HG02970 (cell line): ENCODE results near the gene MBTD1.
A peak's percentile ranks its signal among the peaks of the same experiment; 100 is the strongest.
"Not testable (repeated sequence)": the region's sequence is repeated elsewhere in the genome, so short reads cannot be mapped to it uniquely, and the experiment has no call there.

ENCODE experiments used
- ATAC-seq: cut with Tn5 transposase; IDR thresholded peaks from one replicate; pipeline ENCODE4 v1.9.1; 2021; ENCODE audit warnings: mild to moderate bottlenecking, moderate library complexity, moderate number of reproducible peaks; ENCODE audit not compliant: unreplicated experiment, low FRiP score

Gene MBTD1

DNA sequence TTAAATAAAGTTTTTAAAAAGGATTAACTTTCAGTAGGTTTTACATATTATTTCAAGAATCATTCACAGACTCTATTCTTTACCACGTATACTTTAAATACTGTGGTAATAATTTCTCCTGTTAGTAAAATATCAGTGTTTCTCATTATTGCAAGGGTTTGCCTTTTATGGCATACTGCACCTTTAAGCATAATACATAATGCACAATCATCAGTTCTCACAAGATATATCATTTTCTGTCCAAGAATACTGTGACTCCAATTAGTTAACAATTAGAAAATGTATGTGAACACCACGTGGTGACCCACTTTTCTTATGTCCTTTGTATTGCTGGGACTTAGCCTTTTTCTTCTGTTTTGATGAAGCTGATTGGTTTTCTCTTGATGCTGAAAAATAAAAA is 68.0 kb downstream of the MBTD1 start:
- ATAC-seq: no peak

DNA sequence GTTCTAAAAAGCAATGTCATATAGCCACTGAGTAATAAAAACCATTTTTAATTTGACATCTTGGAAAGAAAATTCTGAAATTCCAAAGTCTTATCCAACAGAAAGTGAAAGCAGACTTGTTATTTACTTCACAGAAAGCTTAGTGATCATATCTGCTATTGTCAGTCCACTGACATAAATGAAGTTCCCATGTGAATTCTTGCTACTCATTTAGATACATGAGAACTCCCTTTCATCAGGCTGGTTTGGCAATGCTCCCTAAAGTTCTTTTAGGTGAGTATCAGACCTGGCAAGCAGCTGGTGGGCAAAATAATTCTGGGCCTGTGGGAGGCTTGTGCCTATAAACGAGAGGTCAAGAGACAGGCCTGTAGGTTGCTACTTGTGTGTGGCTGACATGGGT is 70.2 kb downstream of the MBTD1 start:
- no peak for ATAC-seq

DNA sequence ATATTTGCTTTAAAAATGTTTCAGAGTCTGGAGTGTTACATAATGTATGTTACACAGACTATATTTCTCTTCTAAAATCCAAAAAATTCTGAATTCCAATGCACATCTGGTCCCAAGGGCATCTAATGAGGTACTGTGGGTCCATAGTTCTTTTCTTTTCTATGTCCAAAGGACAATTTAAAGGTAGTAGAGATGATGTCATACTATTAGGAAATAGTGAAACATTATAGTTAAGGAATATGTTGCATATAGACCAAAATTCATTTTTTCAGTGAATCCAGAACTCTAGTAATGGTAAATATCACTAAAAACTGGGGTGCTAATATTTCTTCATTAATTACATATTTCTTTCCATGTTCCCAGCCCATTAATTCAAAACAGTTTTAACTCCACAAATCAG is 70.7 kb downstream of the MBTD1 start:
- ATAC-seq: no peak

DNA sequence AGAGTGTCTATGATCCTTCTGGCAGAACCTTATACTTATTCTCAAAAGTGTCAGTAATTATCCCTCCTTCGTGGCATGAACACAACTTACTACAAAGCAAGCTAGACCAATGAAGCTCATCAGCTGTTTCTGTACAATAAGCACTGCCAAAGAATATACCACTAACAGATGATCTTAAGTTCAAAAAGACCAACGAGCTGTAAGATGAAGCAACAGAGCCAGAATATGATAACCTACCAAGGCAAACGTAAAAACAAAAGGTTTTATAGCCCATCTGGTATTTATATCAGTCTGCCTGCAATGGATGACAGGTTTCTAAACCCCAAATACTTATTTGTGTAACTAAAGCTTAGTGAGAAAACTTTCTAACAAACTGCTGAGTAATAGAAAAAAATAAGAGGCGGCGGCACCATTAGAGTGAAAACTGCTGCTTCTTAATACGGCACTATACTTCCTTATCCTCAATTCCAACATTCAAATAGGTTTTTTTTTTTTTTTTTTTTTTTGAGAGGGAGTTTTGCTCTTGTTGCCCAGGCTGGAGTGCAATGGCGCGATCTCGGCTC is 71.5 kb downstream of the MBTD1 start:
- ATAC-seq: no peak

DNA sequence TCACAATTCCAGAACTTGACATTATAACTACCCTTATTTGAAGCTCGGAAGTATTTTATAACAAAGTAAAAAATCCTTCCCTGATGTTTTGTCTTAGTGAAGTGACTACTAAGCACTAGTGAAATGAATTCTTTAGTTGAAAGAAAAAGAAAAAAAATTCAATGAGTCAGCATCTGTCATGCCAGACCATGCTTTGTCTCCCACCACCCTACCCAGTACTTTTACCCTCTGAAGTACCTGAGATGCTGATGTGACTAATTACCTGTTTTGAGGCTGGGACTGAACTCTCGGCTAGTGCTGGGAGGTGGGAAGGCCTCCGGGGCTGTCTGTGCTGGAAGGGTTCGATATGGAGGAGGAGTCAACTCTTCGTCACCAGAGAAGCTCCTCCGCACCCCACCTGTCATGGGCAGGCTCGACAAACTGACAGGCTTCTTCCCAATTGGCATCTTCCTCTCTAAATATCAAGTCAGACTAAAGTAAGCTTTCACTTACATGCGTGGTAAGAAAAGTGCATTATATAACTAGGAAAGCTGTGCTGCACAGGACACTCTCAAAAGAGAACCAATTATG is 74.0 kb downstream of the MBTD1 start:
- no peak for ATAC-seq

DNA sequence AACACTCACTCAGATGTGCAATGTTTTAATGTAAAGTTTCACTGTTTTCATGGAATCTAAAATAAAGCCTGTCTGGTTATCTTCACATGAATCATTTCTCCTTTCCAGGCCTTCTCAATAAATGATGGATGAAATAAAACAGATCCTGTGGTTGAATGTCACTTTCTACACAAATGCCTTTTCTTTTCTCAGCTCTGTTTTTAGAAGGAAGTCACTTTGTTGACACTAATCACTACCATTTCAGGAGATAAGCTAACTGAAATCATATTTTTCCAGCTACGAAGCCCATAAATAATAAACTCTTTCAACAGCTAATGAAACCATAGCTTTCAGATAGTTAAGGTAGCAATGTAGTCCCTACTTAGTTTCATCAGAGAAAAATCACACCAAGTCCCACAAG is 75.7 kb downstream of the MBTD1 start:
- ATAC-seq: no peak

DNA sequence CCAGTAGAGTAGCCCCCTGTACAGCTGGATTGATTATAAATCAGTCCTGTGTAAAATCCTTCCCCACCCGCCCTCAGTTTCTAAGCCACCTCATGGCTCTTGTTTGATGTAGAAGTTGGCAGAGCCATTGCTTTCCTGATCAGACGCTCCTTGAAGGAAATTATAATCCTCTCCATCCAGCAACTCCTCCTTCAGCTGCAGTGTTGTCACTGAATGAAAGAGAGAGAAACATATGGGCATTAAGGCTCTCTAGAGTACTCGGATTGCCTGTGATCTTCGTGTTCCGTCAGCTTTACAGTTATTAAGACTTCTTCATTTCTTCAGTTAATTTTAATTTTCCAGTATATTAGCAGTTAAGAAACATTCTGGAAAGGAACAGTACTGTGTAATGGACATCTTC is 79.4 kb downstream of the MBTD1 start:
- no peak for ATAC-seq

DNA sequence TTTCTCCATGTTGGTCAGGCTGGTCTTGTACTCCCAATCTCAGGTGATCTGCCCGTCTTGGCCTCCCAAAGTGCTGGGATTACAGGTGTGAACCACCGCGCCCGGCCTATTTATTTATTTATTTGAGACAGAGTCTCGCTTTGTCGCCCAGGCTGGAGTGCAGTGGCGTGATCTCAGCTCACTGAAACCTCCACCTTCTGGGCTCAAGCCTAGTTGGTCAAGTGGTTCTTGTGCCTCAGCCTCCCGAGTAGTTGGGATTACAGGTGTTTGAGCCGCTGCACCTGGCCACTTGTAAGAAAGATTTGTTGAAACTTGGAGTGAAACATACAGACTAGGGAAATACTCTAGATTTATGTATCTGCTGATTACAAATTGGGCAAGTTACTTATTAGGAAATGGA is 87.8 kb downstream of the MBTD1 start:
- ATAC-seq: not testable (repeated sequence)

DNA sequence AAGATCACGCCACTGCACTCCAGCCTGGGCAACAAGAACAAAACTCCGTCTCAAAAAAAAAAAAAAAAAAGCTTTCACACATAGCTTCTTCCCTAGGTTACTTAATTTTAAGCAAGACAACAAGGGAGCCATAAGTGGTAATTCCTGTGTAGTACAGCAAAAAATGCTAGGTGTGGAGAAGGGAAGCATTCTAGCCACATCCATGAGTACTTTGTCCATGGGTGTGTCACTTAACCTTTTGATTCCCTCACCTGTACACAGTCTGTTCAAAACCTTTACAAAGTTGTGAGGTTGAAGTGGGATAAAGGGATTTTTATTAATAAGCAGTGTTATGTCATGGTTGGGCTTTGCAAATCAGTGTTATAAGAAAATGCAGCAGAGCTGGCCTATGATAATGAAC is 89.1 kb downstream of the MBTD1 start:
- no peak for ATAC-seq

DNA sequence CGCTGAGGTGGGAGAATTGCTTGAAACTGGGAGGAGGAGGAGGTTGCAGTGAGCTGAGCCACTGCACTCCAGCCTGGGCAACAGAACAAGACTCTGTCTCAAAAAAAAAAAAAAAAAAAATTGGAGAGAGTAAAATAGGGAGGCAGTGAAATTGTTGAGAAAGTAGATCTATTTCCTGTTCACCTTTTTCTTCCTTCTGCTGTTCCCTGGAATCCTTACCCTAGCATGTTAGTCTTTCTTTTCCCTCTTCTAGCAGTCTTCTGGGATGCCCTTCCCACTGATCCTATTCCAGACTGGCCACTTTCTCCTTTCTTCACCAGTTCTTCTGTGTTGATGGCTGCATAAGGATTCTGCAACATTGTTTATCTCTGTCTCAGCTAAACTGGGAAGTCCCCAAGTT is 90.5 kb downstream of the MBTD1 start:
- ATAC-seq: no peak

DNA sequence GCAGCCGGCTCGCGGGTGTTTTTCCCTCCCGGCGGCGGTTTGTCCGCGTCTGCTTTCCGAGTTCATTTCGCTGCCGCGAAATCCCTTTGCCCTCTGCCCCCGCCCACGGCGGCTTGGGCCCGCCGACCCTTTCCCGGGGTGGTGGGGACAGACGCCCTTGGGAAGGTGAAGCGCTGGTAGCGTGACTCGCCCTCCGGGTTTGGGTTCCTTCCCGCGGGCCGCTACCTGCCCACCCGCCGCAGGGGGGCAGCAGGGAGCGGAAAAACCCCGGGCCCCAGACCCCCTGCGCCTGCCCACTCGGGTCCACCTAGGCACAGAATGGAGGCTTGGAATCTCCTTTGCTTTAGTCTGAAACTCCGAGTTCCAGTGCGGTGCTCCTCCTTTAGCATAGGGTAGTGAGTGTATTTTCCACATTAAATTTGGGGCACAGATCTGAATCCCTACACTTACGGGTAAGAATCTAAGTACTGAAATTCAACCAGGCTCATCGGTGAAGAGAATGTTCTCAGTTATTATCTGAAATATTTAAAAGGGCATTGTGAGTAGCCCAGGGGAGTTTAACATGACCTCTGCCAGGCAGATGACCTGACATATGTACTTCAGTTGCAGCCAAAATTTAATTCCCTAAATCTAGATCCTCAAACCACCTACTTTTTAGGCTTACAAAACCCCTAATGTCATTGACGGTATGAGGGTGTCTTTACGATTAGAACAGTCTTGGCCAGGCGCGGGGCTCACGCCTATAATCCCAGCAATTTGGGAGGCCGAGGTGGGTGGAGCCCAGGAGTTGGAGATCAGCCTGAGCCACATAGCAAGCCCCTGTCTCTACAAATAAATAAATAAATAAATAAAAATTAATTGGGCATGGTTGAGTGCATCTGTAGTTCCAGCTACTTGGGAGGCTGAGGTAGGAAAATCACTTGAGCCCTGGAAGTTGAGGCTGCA is 92.6 kb downstream of the MBTD1 start:
- peak; percentile 37 for ATAC-seq

DNA sequence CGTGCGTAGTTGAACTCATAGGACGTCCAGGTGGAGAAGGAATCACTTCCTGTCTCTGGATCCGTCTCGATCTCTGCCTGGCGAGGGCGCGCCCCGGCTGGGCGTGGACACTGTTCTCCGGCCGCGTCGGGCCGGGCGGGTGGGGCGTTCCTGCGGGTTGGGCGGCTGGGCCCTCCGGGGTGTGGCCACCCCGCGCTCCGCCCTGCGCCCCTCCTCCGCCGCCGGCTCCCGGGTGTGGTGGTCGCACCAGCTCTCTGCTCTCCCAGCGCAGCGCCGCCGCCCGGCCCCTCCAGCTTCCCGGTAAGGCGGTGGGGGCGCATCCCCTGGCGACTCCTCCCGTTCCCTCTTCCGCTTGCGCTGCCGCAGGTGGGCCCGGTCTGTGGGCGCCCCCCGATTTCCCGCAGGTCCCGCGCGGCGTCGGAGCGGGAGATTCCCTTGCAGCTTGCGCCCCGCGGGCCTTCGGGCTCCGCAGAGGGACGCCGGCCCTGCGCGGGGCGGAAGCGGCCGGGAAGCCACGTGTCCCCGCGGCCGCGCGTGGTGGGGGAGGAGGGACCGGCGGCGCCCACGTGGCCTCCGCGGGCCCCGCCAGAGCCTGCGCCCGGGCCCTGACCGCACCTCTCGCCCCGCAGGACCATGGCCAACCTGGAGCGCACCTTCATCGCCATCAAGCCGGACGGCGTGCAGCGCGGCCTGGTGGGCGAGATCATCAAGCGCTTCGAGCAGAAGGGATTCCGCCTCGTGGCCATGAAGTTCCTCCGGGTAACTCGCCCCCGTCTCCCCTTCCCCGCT is 93.5 kb downstream of the MBTD1 start, which contains the start of gene NME2:
NME2 (plus strand) TSS at position 214 of the 789 bp plus-strand sequence; CDS start at position 634, 420 bp downstream.
- peak; percentile 76 for ATAC-seq

DNA sequence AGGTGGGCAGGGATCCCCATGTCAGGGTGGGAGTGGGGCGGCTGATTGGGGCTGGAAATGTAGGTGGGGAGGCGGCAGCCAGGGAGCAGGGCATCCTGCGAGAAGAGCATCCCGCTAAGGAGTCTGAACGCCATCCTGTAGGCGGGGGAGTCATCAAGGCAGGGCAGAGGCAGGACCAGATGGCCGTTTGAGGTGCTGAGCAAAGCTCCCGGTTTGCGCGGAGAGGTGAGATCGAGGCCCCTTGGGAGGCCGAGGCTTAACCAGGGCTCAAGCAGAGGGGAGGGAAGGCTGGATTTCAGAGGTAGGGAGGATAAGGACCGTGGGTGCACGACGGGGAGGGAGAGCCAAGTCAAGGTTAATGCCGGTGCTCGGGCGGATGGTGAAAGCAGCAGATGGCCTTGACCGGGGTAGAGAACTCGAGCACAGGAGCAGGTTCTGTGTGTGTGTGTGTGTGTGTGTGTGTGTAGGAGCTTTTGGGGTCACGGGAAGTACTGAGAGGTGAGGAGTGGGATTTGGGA is 94.1 kb downstream of the MBTD1 start:
- ATAC-seq: peak; percentile 25

DNA sequence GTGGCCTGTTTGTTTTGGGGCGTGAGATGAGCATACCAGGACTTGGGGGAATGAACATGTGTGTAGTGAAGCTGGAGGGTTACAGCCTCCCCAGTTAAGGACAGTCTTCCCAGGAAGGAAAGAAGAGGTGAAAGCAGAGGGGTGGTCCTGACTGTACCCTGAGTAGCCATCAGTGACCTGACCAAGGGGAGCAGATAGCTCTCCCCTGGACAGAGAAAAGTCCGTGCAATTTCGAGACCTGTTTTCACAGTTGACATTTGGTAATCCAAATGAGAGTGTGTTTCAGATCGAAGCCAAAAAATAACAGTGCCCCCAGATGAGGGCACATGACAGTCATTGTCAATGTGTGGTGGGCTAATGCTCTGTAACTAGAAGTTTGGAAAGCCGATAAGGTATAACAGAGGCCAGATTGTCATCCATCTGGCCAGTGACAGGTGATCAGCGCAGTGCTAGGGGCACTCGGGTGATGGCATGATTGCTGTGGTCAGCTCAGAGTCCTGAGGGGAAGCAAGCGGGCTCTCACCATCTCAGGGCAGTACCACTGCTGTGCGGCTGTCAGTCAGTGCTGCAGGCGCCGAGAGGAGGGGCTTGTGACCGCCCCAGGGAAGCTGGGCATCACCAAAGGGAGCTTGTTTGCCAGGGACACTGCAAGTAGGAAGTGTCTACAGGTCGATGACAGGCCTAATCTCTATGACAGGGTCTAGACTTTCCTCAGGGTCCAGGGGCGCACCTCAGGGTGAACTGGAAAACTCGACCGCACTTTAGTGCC is 94.8 kb downstream of the MBTD1 start:
- ATAC-seq: no peak

DNA sequence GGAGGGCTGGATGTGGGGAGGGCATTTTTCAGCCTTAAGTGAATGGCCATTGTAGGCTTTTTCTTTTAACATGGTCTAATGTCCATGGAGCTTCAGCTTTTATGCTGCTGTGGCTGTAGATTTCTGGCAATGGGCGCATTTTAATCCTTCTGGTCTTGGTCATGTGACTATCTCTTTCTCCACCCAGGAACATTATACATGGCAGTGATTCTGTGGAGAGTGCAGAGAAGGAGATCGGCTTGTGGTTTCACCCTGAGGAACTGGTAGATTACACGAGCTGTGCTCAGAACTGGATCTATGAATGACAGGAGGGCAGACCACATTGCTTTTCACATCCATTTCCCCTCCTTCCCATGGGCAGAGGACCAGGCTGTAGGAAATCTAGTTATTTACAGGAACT is 98.3 kb downstream of the MBTD1 start:
- ATAC-seq: no peak

DNA sequence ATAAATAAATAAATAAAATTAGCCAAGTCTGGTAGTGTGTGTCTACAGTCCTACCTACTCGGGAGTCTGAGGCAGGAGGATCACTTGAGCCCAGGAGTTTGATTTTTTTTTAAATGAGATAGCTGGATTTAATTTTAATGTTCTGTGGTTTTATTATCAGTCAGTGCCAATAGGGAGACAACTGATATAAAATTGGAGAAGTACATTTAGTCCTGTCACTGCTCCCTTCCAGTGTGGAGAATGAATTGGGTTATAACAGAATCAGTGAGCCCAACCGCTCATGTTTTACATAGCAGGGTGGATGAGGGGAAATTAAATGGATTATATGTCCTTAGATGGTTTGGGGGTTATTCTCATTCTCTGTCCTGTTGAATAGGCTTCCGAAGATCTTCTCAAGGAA is 100.2 kb downstream of the MBTD1 start:
- no peak for ATAC-seq

DNA sequence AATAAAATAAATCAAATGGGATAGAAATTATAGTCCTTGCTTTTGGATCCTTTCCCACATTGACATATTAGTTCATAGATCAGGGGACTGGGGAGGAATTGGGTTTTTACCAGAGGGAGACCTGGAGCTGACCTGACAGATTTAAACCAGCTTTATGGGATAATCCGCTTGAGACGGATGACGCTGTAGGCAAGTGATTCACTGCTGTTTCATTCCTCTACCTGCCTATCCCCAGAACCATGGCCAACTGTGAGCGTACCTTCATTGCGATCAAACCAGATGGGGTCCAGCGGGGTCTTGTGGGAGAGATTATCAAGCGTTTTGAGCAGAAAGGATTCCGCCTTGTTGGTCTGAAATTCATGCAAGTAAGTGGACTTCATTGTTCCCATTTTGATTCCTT is 104.4 kb downstream of the MBTD1 start:
- no peak for ATAC-seq

DNA sequence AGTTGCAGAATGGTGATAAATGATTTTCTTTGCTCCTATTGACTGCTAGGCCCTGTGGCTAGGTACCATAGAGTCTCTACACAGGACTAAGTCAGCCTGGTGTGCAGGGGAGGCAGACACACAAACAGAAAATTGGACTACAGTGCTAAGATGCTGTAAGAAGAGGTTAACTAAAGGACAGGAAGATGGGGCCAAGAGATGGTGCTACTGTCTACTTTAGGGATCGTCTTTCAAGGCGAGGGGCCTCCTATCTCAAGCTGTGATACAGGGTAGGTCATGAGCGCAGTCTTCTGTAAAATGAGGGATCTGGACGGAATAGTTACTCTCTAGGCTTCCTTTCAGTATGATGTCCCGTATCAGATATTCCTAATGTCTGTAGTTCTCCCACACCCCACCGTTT is 105.7 kb downstream of the MBTD1 start:
- no peak for ATAC-seq

DNA sequence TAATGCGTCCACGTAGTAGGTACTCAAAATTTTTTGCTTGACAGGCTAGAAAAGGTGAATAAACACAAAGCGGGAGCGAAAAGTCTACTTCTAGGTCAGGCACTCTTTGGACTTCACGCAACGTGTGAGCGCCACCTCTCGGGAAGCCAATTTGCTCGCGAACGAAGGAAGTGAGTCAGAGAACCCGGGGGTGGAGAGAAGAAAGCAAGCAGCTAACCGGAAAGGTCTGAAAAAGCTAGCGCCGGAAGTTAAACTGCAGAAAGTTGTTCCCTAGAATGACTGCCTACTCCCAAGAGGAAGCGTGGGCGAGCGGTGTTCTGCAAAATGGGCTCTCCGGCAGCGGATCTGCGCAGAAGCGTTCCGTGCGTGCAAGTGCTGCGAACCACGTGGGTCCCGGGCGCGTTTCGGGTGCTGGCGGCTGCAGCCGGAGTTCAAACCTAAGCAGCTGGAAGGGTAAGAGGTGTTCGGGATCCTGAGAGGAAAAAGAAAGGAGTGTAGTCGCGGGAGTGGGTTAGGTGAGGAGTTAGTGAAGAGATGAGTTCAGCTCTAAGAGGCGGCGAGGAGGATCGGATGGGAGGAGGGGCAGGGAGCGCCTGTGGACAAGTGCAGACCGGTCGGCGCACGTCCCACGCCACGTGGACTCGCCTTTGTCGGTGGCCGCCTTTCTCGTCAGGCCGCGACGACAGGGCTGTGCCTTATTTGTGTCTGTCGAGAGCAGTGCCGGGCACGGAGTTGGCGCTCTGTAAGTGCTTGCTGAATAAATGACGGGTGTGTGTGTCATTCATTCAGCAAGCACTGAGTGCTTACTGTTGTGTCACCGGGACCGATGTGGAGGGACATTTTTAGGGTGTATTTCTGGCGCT is 106.4 kb downstream of the MBTD1 start, which contains the start of gene NME1:
NME1 (plus strand) TSS at position 350 of the 863 bp plus-strand sequence. CDS start 2,096 bp downstream, outside the sequence.
- ATAC-seq: peak; percentile 92
